AG09319 (cell line): Measurements from ENCODE around the gene NUDT15.

Experiments used
- DNase-seq: peaks from one replicate; pipeline ENCODE4 v3.0.0-alpha.2; 2010; ENCODE audit warnings: low read depth; ENCODE audit errors: extremely low read depth
- CTCF ChIP-seq: IDR thresholded peaks from 2 replicates; pipeline ENCODE4 v1.5.1; 2011; ENCODE audit warnings: low read depth, mild to moderate bottlenecking, inconsistent platforms, low read length, moderate library complexity

Gene NUDT15

GRCh38 chr13:48068036-48068435 lies 30.5 kb downstream of the NUDT15 start:
- TF ChIP-seq CTCF, result no peak
- DNase-seq, result no peak

- TF ChIP-seq CTCF, result no peak
- DNase-seq, result no peak
Observed at GRCh38 chr13:48068952-48069351, 31.4 kb downstream of the NUDT15 start.

- no peak for DNase-seq
Observed at GRCh38 chr13:48069573-48069972, 32.0 kb downstream of the NUDT15 start.

GRCh38 chr13:48070942-48071341 lies 33.4 kb downstream of the NUDT15 start:
- no peak for TF ChIP-seq CTCF
- DNase-seq, result no peak

More at GRCh38 chr13:48069573-48069972, 32.0 kb downstream of the NUDT15 start:
- no peak for TF ChIP-seq CTCF

GRCh38 chr13:48072304-48072703 lies 34.8 kb downstream of the NUDT15 start:
- no peak for TF ChIP-seq CTCF
- DNase-seq, result no peak

- DNase-seq, result no peak
- TF ChIP-seq CTCF, result no peak
Observed at GRCh38 chr13:48072787-48073186, 35.3 kb downstream of the NUDT15 start.

GRCh38 chr13:48074006-48074405 lies 36.5 kb downstream of the NUDT15 start:
- no peak for TF ChIP-seq CTCF

More at GRCh38 chr13:48074006-48074405, 36.5 kb downstream of the NUDT15 start:
- no peak for DNase-seq
